H1 (cell line): Measurements from ENCODE around the gene ARHGAP1. TPM values are rescaled to one million over a fixed set of nuclear protein-coding genes. Genes with fewer than 3 reads are reported as not detected.

Experiments used
- CTCF ChIA-PET: fragments of 300-600 bp; sonication (Branson Sonifier 250); formaldehyde crosslinking; loops from one replicate; lab custom pipeline; 2021; ENCODE audit not compliant: partially characterized antibody; lab: Charles Lee
- POLR2A ChIA-PET: fragments of 300-600 bp; sonication (Branson Sonifier 250); formaldehyde crosslinking; loops from one replicate; lab custom pipeline; 2021; ENCODE audit warnings: inconsistent platforms; ENCODE audit not compliant: partially characterized antibody; lab: Charles Lee
- DNase-seq, 2 experiments: peaks; one replicate each; pipeline versions ENCODE4 v3.0.0 to v3.0.0-alpha.2; 2010 to 2022; ENCODE audit warnings: low spot score in 2 of 2, low read depth in 1 of 2, mixed read lengths in 1 of 2
- FAIRE-seq: peaks from 2 replicates; lab custom pipeline; 2011; peaks lifted over from hg19 to GRCh38; lab: Jason Lieb, UNC
- H2AFZ ChIP-seq: 2 replicates; pipeline ENCODE4 v1.8.1; 2012; ENCODE audit warnings: low read length, inconsistent platforms
- H2AK5ac ChIP-seq: 2 replicates; pipeline ENCODE4 v1.6.1; 2013; ENCODE audit warnings: low read depth, low read length
- H2BK120ac ChIP-seq: replicated peaks from 2 replicates; pipeline ENCODE3; 2013; ENCODE audit warnings: low read depth, low read length, inconsistent platforms
- H2BK12ac ChIP-seq: 2 replicates; pipeline ENCODE4 v1.6.1; 2013; ENCODE audit warnings: low read depth, low read length
- H2BK15ac ChIP-seq: 2 replicates; pipeline ENCODE4 v1.6.1; 2013; ENCODE audit warnings: low read length
- H2BK20ac ChIP-seq: 2 replicates; pipeline ENCODE4 v1.6.1; 2013; ENCODE audit warnings: low read length
- H2BK5ac ChIP-seq: 2 replicates; pipeline ENCODE4 v1.6.1; 2013; ENCODE audit warnings: low read depth, low read length
- H3K14ac ChIP-seq: 2 replicates; pipeline ENCODE4 v1.6.1; 2013; ENCODE audit warnings: inconsistent platforms; ENCODE audit not compliant: insufficient read length
- H3K18ac ChIP-seq: 2 replicates; pipeline ENCODE4 v1.6.1; 2013; ENCODE audit warnings: low read length; ENCODE audit errors: extremely low read depth
- H3K23ac ChIP-seq: 2 replicates; pipeline ENCODE4 v1.6.1; 2013; ENCODE audit warnings: inconsistent platforms; ENCODE audit not compliant: insufficient read length
- H3K23me2 ChIP-seq: 2 replicates; pipeline ENCODE4 v1.6.1; 2013; ENCODE audit warnings: low read depth, low read length
- H3K27ac ChIP-seq: 2 replicates; pipeline ENCODE4 v1.6.1; 2011; ENCODE audit warnings: low read depth, low read length, inconsistent platforms
- H3K27me3 ChIP-seq, 4 experiments: replicated peaks in 1 of 4; 1 replicate in 1 of 4; 2 replicates in 3 of 4; pipeline versions ENCODE4 v1.6.1 to v1.8.1; 2011 to 2013; ENCODE audit warnings: low read length in 3 of 4, mild to moderate bottlenecking in 3 of 4, inconsistent platforms in 2 of 4, mixed read lengths in 2 of 4, moderate library complexity in 1 of 4; ENCODE audit not compliant: control insufficient read depth in 3 of 4, insufficient read depth in 3 of 4; ENCODE audit errors: extremely low read depth in 1 of 4
- H3K36me3 ChIP-seq, 4 experiments: 2 replicates each; pipeline versions ENCODE4 v1.6.1 to v1.8.1; 2011 to 2013; ENCODE audit warnings: mild to moderate bottlenecking in 4 of 4, low read length in 3 of 4, moderate library complexity in 2 of 4, control low read depth in 1 of 4, inconsistent platforms in 1 of 4; ENCODE audit not compliant: insufficient read depth in 4 of 4, control insufficient read depth in 2 of 4
- H3K4ac ChIP-seq: replicated peaks from 2 replicates; pipeline ENCODE3; 2013; ENCODE audit warnings: low read length, low read depth, mixed read lengths, inconsistent platforms; ENCODE audit not compliant: insufficient read length
- H3K4me1 ChIP-seq, 4 experiments: replicated peaks in 1 of 4; 1 replicate in 1 of 4; 2 replicates in 3 of 4; pipeline versions ENCODE4 v1.6.1 to v1.8.1; 2011 to 2013; ENCODE audit warnings: low read length in 3 of 4, inconsistent platforms in 2 of 4, mixed read lengths in 1 of 4; ENCODE audit not compliant: insufficient read depth in 4 of 4, control insufficient read depth in 3 of 4
- H3K4me2 ChIP-seq, 2 experiments: 2 replicates each; pipeline versions ENCODE4 v1.6.1 to v1.8.1; 2011 to 2013; ENCODE audit warnings: low read depth in 2 of 2, low read length in 2 of 2, control low read depth in 1 of 2, inconsistent platforms in 1 of 2, mild to moderate bottlenecking in 1 of 2; ENCODE audit not compliant: insufficient read depth in 1 of 2
- H3K4me3 ChIP-seq, 4 experiments: fragments of 200-600, 300-600 bp in 1 of 4; sonication (generic), shearing (Covaris generic), sonication (Bioruptor Twin) in 1 of 4; 2 replicates each; pipeline versions ENCODE4 v1.5.1 to v1.8.1; 2011 to 2016; ENCODE audit warnings: low read length in 4 of 4, low read depth in 3 of 4, control low read depth in 2 of 4, inconsistent platforms in 2 of 4, mild to moderate bottlenecking in 2 of 4, mixed read lengths in 1 of 4, moderate library complexity in 1 of 4; ENCODE audit not compliant: insufficient read depth in 2 of 4; ENCODE audit errors: extremely low read depth in 1 of 4
- H3K56ac ChIP-seq: replicated peaks from 2 replicates; pipeline ENCODE3; 2013; ENCODE audit warnings: low read depth, mild to moderate bottlenecking, mixed read lengths, low read length, inconsistent platforms; ENCODE audit not compliant: insufficient read length
- H3K79me1 ChIP-seq: 2 replicates; pipeline ENCODE4 v1.6.1; 2013; ENCODE audit warnings: low read depth, low read length, control low read depth
- H3K79me2 ChIP-seq, 2 experiments: 2 replicates each; pipeline versions ENCODE4 v1.6.1 to v1.8.1; 2012 to 2013; ENCODE audit warnings: low read length in 2 of 2, mild to moderate bottlenecking in 2 of 2, inconsistent platforms in 1 of 2; ENCODE audit not compliant: insufficient read depth in 2 of 2, control insufficient read depth in 1 of 2
- H3K9ac ChIP-seq, 4 experiments: replicated peaks in 1 of 4; 1 replicate in 1 of 4; 2 replicates in 3 of 4; pipeline versions ENCODE4 v1.6.1 to v1.8.1; 2011 to 2013; ENCODE audit warnings: low read depth in 3 of 4, low read length in 3 of 4, control low read depth in 2 of 4, mild to moderate bottlenecking in 2 of 4, moderate library complexity in 2 of 4, inconsistent platforms in 1 of 4; ENCODE audit errors: extremely low read depth in 1 of 4
- H3K9me3 ChIP-seq, 2 experiments: 2 replicates each; pipeline versions ENCODE4 v1.6.1 to v1.8.1; 2012 to 2013; ENCODE audit warnings: mild to moderate bottlenecking in 2 of 2, moderate library complexity in 2 of 2, control low read depth in 1 of 2, inconsistent platforms in 1 of 2, low read depth in 1 of 2, low read length in 1 of 2, mixed read lengths in 1 of 2; ENCODE audit not compliant: insufficient read depth in 2 of 2
- H4K20me1 ChIP-seq, 2 experiments: replicated peaks in 1 of 2; 2 replicates each; pipeline versions ENCODE3 to v1.8.1; 2011 to 2013; ENCODE audit warnings: inconsistent platforms in 2 of 2, low read length in 2 of 2, mild to moderate bottlenecking in 1 of 2; ENCODE audit not compliant: insufficient read depth in 2 of 2, control insufficient read depth in 1 of 2
- H4K5ac ChIP-seq: 2 replicates; pipeline ENCODE4 v1.6.1; 2013; ENCODE audit warnings: low read length, low read depth, mixed read lengths, inconsistent platforms; ENCODE audit not compliant: insufficient read length
- H4K8ac ChIP-seq: 2 replicates; pipeline ENCODE4 v1.8.0; 2013; ENCODE audit warnings: mild to moderate bottlenecking, moderate library complexity, low read length, inconsistent platforms; ENCODE audit not compliant: insufficient read depth; ENCODE audit errors: extremely low read depth
- H4K91ac ChIP-seq: replicated peaks from 2 replicates; pipeline ENCODE3; 2013; ENCODE audit warnings: low read length, mixed read lengths, inconsistent platforms; ENCODE audit not compliant: insufficient read length
- SP4 ChIP-seq: IDR thresholded peaks from 2 replicates; pipeline ENCODE4 v1.6.1; 2012; ENCODE audit warnings: low read length, inconsistent platforms
- WGBS, 2 experiments: shearing (Covaris generic) in 1 of 2; methylation state at CpG; one replicate each; pipeline versions ENCODE4 v1.1.6 to v1.1.7; 2013 to 2015; ENCODE audit warnings: low lambda C conversion rate in 2 of 2, mixed read lengths in 2 of 2, inconsistent platforms in 1 of 2, low coverage in 1 of 2, missing lambda C conversion rate in 1 of 2; ENCODE audit not compliant: insufficient replicate concordance in 2 of 2, insufficient coverage in 1 of 2, insufficient read length in 1 of 2; ENCODE audit errors: extremely low coverage in 1 of 2, missing lambda C conversion rate in 1 of 2; 5-methylcytosine and 5-hydroxymethylcytosine counted together
- polyA plus RNA-seq, 7 experiments: library from polyadenylated mRNA; depleted of rRNA in 3 of 7; stranded (reverse) in 5 of 7; unstranded in 2 of 7; fragments of >200 nt in 5 of 7; fragments of 200-250 nt in 2 of 7; gene quantifications; 1 replicate in 5 of 7; 2 replicates in 1 of 7; 4 replicates in 1 of 7; pipeline versions ENCODE4 v1.2.1 to v1.2.3, GENCODE V29; 2011 to 2013; ENCODE audit warnings: missing spikeins in 2 of 7, mixed read lengths in 2 of 7
- total RNA-seq: library from RNA; stranded (reverse); fragmentation: NEBNext Ultra II Directional; extraction: Animal tissue kit (Norgen Biotek cat#: 25700); gene quantifications from 2 replicates; pipeline ENCODE4 v1.2.1, GENCODE V29; 2021

Gene ARHGAP1
- total and polyA plus RNA-seq, 2 of the 8 experiments (the other 6 are each of a cell fraction or from before 2014, with no cell fraction given): 28.6 to 58.8 TPM

DNA sequence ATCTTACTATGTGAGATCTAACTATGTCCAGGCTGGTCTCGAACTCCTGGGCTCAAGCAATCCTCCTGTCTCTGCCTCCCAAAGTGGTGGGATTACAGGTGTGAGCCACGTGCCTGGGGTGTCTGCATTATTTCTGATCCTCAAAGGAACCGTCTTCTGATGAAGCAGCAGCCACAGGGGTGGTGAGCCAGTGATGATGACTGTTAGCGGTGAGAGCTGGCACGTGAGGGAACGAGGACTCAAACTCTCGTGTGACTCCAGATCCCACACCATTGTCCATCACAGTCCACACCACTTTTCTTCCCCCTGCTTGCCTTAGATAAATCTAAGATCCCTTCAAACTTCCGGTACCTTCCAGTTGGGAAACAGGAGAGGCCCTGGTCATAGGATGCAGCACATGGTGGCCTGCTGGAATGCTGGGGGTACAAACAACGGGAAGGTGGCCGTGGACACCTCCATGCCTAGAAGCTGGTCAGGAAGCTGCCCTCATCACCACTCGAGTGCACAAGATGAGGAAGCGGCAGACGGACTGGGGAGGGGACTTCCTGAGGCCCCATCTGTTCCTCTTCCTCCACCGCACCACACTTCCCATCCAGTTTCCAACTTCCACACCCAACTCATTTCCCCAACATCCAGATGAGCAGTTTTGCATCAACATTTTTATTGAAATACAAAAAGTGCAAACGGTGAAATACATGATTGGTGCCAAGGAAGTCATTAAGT, 23.8 kb downstream of the ARHGAP1 start:
- no peak overlapping the region for H2BK5ac ChIP-seq
- no peak for FAIRE-seq
- no peaks in the 10 kb centered on the region for H3K9me3 ChIP-seq
- POLR2A ChIA-PET: interaction anchor here (0.6 to 3.3 kb wide), 5 partner anchors 21 to 296 kb away, joined by 3 to 21 read pairs (median 3); no protein-coding TSS in a partner anchor
- H2AK5ac ChIP-seq: no peak overlapping the region
- no peak overlapping the region for H3K18ac ChIP-seq
- H3K23me2 ChIP-seq: no peaks in the 10 kb centered on the region
- no peak overlapping the region for H3K14ac ChIP-seq
- H3K79me1 ChIP-seq: no peaks in the 10 kb centered on the region
- no peak overlapping the region for H4K5ac ChIP-seq
- peaks cover 2 to 27% (median 14%) of the 10 kb centered on the region in 4 experiments; a peak in 6 of 8 replicates for H3K36me3 ChIP-seq
- H3K4me2 ChIP-seq: no peak overlapping the region
- no peak overlapping the region for H2BK15ac ChIP-seq
- no peak overlapping the region for H3K56ac ChIP-seq
- no peak overlapping the region for H3K4me3 ChIP-seq
- no peak overlapping the region for H2BK120ac ChIP-seq
- no peak overlapping the region for H4K8ac ChIP-seq
- no peak overlapping the region for H2AFZ ChIP-seq
- no peak overlapping the region for H2BK12ac ChIP-seq
- no peaks in the 10 kb centered on the region for H3K79me2 ChIP-seq
- H3K4ac ChIP-seq: no peak overlapping the region
- H3K27me3 ChIP-seq: no peaks in the 10 kb centered on the region
- no peak for DNase-seq
- H4K91ac ChIP-seq: no peak overlapping the region
- peaks cover 3 to 19% (median 7%) of the 10 kb centered on the region in 4 experiments for H3K4me1 ChIP-seq
- H2BK20ac ChIP-seq: no peak overlapping the region
- no peak overlapping the region for H3K23ac ChIP-seq
- CTCF ChIA-PET: no interaction called here
- H4K20me1 ChIP-seq: peaks cover 0 to 1% of the 10 kb centered on the region in 2 experiments
- H3K9ac ChIP-seq: no peak overlapping the region
- 91% methylated on average over 15 of the region's 15 CpGs; no CpG with 5 or more reads in 1 of the 2 experiments for WGBS, 2 experiments
- 0 out of 2 replicates have a peak overlapping the region, but pooled peaks have one; percentile 6 for H3K27ac ChIP-seq
- TF ChIP-seq SP4: no peak
